NT2/D1 (cell line): ENCODE data around the gene PI4KA.

Source experiments
- DNase-seq: peaks from one replicate; pipeline ENCODE4 v3.0.0-alpha.2; 2011; ENCODE audit warnings: low read depth, low spot score
- H3K27me3 ChIP-seq: 2 replicates; pipeline ENCODE4 v1.6.0; 2011; ENCODE audit warnings: mild to moderate bottlenecking; ENCODE audit not compliant: insufficient read length, insufficient read depth
- H3K36me3 ChIP-seq: 2 replicates; pipeline ENCODE4 v1.6.1; 2011; ENCODE audit warnings: mild to moderate bottlenecking, low read length, mixed read lengths; ENCODE audit not compliant: insufficient read depth, insufficient read length
- H3K4me1 ChIP-seq: 2 replicates; pipeline ENCODE4 v1.5.1; 2011; ENCODE audit not compliant: insufficient read depth, insufficient read length
- H3K4me3 ChIP-seq: 2 replicates; pipeline ENCODE4 v1.5.1; 2011; ENCODE audit warnings: low read depth; ENCODE audit not compliant: insufficient read length
- H3K9ac ChIP-seq: 2 replicates; pipeline ENCODE4 v1.6.0; 2011; ENCODE audit warnings: low read depth; ENCODE audit not compliant: insufficient read length
- H3K9me3 ChIP-seq: 2 replicates; pipeline ENCODE4 v1.5.1; 2011; ENCODE audit warnings: mild to moderate bottlenecking, low read length; ENCODE audit not compliant: insufficient read depth
- SUZ12 ChIP-seq: IDR thresholded peaks from 2 replicates; pipeline ENCODE4 v1.6.1; 2011; ENCODE audit not compliant: insufficient read length, insufficient read depth; ENCODE audit errors: extremely low read depth
- YY1 ChIP-seq: IDR thresholded peaks from 2 replicates; pipeline ENCODE4 v1.6.1; 2011; ENCODE audit not compliant: insufficient read length, insufficient read depth
- ZNF274 ChIP-seq: IDR thresholded peaks from 2 replicates; pipeline ENCODE4 v1.6.1; 2011; ENCODE audit warnings: mild to moderate bottlenecking, low read depth, low read length

The PI4KA gene

DNA sequence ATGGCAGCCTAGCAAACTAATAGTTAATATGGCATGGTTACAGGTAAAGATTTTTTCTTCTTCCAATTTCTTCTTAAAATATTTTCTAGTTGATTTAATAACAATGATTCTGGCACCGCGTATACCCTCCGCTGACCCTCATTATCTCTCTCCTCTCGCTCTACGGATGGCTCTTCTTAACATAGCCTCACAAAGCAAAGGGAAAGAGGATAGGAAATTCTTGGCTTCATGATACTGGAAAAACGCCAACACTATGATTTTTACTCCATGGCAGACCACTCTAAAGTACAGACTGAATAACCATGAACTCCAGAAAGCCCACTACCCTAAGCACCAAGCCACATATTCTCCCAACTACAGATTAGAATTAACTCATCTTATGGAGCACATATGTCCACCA lies 6.1 kb downstream of the PI4KA start:
- TF ChIP-seq SUZ12 = no peak
- no peak for TF ChIP-seq YY1
- TF ChIP-seq ZNF274 = no peak
- DNase-seq = no peak
- Histone ChIP-seq H3K9ac (no peak overlapping the region), H3K9me3 (no peaks in the 10 kb centered on the region), H3K36me3 (no peaks in the 10 kb centered on the region), H3K4me3 (no peak overlapping the region), H3K27me3 (no peaks in the 10 kb centered on the region), H3K4me1 (peaks cover 2% of the 10 kb centered on the region)

- no peak for DNase-seq
- no peaks in the 10 kb centered on the region for H3K27me3 ChIP-seq
- TF ChIP-seq ZNF274 = no peak
- no peak for TF ChIP-seq YY1
- no peak for TF ChIP-seq SUZ12
- H3K36me3 ChIP-seq = no peaks in the 10 kb centered on the region
- peaks cover 2% of the 10 kb centered on the region for H3K4me1 ChIP-seq
- no peaks in the 10 kb centered on the region for H3K9me3 ChIP-seq
- no peak overlapping the region for H3K4me3 ChIP-seq
- no peak overlapping the region for H3K9ac ChIP-seq
Observed at GRCh38 chr22:20852076-20852475, 6.5 kb downstream of the PI4KA start.

DNA sequence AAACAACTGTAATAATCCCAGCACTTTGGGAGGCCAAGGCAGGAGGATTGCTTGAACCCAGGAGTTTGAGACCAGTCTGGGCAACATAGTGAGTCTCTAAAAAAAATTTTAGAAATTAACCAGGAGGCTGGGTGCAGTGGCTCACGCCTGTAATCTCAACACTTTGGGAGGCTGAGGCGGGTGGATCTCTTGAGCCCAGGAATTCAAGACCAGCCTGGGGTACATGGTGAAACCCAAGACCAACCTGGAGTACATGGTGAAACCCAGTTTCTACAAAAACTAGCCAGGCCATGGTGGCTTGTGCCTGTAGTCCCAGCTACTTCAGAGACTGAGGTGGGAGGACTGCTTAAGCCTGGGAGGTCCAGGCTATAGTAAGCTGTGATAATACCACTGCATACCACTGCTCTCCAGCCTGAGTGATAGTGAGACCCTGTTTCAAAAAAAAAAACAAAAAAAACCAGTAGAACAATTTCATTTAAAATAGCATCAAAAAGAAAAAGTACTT lies 11.2 kb downstream of the PI4KA start:
- no peak for TF ChIP-seq YY1
- no peak for DNase-seq
- Histone ChIP-seq H3K4me3 (no peak overlapping the region), H3K27me3 (no peaks in the 10 kb centered on the region), H3K36me3 (no peaks in the 10 kb centered on the region), H3K9ac (no peak overlapping the region), H3K9me3 (no peaks in the 10 kb centered on the region), H3K4me1 (peaks cover 2% of the 10 kb centered on the region)

GRCh38 chr22:20844055-20845037 lies 14.3 kb downstream of the PI4KA start:
- no peaks in the 10 kb centered on the region for H3K36me3 ChIP-seq
- no peaks in the 10 kb centered on the region for H3K9me3 ChIP-seq
- DNase-seq = no peak
- no peak overlapping the region for H3K4me3 ChIP-seq
- TF ChIP-seq YY1 = no peak
- no peak for TF ChIP-seq ZNF274
- no peak for TF ChIP-seq SUZ12
- no peaks in the 10 kb centered on the region for H3K27me3 ChIP-seq
- no peak overlapping the region for H3K9ac ChIP-seq
- H3K4me1 ChIP-seq = peaks cover 2% of the 10 kb centered on the region

GRCh38 chr22:20843501-20843900 lies 15.1 kb downstream of the PI4KA start:
- Histone ChIP-seq H3K36me3 (no peaks in the 10 kb centered on the region), H3K9me3 (no peaks in the 10 kb centered on the region), H3K9ac (no peak overlapping the region), H3K4me1 (peaks cover 2% of the 10 kb centered on the region), H3K27me3 (no peaks in the 10 kb centered on the region), H3K4me3 (no peak overlapping the region)
- TF ChIP-seq SUZ12 (no peak), YY1 (no peak), ZNF274 (no peak)
- DNase-seq = no peak

DNA sequence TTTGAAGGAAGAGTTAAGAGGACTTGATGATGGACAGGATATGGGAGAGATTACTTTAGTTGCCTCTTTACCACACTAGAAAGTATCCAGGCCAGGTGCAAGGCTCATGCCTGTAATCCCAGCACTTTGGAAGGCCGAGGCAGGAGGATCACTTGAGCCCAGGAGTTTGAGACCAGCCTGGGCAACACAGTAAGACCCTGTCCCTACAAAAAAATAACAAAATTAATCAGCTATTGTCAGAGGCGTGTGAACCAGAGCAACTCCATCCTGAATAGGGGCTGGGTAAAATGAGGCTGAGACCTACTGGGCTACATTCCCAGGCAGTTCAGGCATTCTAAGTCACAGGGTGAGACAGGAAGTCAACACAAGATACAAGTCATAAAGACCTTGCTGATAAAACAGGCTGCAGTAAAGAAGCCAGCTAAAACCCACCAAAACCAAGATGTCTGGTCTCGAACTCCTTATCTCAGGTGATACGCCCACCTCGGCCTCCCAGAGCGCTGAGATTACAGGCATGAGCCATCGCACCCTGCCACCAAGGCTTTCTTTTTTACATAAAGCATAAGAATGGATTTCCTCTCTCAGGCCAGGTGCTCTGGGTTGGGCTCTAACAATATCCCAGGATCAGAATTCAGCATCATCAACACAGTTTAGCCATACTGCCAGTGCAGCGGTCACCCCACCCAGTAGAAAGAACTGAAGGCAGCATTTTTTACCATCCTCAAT lies 17.8 kb downstream of the PI4KA start:
- Histone ChIP-seq H3K27me3 (no peaks in the 10 kb centered on the region), H3K9me3 (no peaks in the 10 kb centered on the region), H3K4me1 (peaks cover 2% of the 10 kb centered on the region), H3K9ac (no peak overlapping the region), H3K36me3 (no peaks in the 10 kb centered on the region), H3K4me3 (no peak overlapping the region)
- no peak for DNase-seq
- TF ChIP-seq SUZ12 = no peak
- TF ChIP-seq YY1 = no peak
- TF ChIP-seq ZNF274 = no peak
